DND-41 (cell line): ENCODE results near the gene EBF4.

Experiments used
- CTCF ChIP-seq: IDR thresholded peaks from 2 replicates; pipeline ENCODE4 v1.5.1; 2012; ENCODE audit warnings: borderline replicate concordance, low read length, moderate library complexity, mild to moderate bottlenecking; ENCODE audit not compliant: poor library complexity, severe bottlenecking; ENCODE audit errors: extremely low read depth
- EZH2 ChIP-seq: IDR thresholded peaks from 3 replicates; pipeline ENCODE4 v1.6.1; 2012; ENCODE audit warnings: borderline replicate concordance, low read depth, mild to moderate bottlenecking, moderate library complexity, low read length, inconsistent platforms; ENCODE audit not compliant: severe bottlenecking

- TF ChIP-seq CTCF (no peak), EZH2 (no peak)
These were observed 86.2 kb downstream of the EBF4 start for GRCh38 chr20:2778602-2779321.
